Stimulated activated CD8-positive, alpha-beta memory T cell treated with anti-CD3 and anti-CD28 coated beads, Interleukin-2, amount 100 ng/mL, for 48 hours (primary cell): ENCODE measurements around the gene ARHGAP26.

Experiments used
- DNase-seq, 2 donors: peaks; one replicate each; pipeline ENCODE4 v3.0.0-alpha.2; 2020; ENCODE audit warnings: low read depth in 2 of 2

Gene ARHGAP26, protein sequence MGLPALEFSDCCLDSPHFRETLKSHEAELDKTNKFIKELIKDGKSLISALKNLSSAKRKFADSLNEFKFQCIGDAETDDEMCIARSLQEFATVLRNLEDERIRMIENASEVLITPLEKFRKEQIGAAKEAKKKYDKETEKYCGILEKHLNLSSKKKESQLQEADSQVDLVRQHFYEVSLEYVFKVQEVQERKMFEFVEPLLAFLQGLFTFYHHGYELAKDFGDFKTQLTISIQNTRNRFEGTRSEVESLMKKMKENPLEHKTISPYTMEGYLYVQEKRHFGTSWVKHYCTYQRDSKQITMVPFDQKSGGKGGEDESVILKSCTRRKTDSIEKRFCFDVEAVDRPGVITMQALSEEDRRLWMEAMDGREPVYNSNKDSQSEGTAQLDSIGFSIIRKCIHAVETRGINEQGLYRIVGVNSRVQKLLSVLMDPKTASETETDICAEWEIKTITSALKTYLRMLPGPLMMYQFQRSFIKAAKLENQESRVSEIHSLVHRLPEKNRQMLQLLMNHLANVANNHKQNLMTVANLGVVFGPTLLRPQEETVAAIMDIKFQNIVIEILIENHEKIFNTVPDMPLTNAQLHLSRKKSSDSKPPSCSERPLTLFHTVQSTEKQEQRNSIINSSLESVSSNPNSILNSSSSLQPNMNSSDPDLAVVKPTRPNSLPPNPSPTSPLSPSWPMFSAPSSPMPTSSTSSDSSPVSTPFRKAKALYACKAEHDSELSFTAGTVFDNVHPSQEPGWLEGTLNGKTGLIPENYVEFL

DNA sequence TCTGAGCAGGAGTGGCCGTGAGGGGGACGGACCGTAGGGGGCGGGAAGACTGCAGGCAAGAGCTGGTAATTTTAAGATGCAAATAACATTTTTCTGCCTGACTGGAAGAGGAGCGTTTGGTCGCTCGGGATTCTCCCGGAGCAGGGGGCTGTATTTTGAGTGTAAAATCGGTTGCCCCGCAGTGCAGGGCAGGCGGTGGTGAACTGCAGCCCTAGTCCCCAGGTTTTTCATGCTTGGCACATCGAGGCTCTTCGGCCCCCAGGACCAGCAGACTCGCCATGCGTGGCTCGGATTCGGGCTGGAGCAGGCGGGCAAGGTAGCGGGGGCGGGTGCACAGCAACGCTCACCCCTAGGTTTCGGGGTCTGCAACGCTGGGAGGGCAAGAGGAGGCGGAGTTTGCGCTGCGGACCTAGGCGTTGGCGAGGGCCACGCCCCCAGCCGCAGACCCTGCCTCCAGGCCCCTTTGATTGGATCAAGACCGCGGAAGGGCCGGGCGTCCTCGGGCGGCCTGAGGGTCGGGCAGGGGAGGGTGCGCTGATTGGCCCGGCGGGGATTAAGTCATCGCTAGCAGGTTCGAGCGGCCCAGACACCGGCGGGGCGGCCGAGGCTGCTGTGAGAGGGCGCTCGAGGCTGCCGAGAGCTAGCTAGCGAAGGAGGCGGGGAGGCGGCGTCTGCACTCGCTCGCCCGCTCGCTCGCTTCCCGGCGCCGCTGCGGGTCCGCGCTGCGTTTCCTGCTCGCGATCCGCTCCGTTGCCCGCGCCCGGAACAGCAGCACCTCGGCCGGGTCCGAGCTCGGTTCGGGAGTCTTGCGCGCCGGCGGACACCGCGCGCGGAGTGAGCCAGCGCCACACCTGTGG is at the start of gene ARHGAP26:
ARHGAP26 (plus strand) TSS at position 585 of the 857 bp plus-strand sequence. CDS start 385 bp downstream, outside the sequence.
- DNase-seq, result peak; percentile 92 to 95

DNA sequence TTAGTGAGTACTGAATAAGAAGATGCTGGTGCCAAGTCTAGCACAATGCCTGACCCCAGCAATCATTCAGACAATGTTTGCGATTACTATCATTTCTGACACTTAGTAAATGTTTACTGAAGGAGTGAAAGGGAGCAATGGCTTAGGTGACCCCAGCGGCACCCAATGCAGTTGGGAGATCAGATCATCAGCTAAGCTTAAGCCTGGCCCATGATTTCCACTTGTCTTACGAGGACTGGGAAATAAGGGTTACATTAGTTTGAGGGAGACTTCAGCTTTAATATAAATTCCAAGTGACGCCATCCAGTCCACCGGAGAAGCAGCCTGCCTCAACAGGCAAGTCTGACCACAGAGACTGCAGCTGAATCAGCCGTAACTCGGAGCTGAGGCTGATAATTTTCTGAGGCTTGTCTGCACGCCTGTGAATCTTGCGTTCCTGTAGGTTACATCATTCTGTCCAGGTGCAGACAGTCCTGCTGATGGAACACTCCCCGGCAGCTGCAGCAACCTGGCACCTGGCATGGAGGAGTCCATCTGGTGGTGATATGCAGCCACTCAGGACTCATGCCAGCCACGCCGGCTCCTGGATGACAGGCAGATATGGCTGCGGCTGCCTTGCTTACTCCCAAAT is 49.4 kb upstream of the ARHGAP26 start:
- no peak for DNase-seq

- no peak for DNase-seq
Observed at GRCh38 chr5:142722146-142722545, 48.0 kb upstream of the ARHGAP26 start.

DNA sequence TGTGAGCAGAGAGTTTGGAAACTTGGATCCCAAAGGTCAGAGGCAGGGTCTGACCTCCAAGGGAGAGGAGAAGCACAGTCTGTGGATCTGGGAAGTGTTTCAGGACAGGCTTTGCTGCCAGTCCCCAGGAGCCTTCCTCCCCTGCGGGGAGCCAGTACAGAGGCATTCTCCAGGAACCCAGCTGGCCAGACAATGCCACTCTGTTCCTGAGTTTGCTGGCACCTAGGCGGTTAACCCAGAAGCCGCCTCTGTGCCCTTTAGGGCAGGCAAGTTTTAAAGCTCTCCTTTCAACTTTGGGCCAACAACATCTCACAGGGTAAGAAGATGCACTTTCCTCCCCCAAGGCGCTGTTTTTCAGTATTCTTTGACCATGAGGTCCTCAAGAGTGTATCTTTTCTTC is 47.3 kb upstream of the ARHGAP26 start:
- DNase-seq, result no peak

DNA sequence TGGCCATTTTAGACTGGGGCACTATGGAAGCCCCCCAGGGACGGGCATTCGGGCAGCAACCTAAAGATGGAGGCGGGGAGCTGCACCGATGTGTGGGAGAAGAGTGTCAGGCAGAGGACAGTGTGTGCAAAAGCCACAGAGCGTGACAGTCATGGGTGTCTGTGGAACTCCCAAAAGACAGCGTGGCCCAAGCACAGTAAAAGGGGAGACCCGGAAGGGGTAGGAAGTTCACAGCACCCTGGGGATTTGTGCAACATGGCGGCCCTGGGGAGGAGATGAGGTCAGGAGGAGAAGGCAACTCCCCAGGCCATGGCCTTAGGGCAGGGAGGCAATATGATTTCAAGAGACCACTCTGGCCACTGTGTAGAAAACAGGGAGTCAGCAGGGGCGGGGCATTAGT is 45.4 kb upstream of the ARHGAP26 start:
- no peak for DNase-seq

DNA sequence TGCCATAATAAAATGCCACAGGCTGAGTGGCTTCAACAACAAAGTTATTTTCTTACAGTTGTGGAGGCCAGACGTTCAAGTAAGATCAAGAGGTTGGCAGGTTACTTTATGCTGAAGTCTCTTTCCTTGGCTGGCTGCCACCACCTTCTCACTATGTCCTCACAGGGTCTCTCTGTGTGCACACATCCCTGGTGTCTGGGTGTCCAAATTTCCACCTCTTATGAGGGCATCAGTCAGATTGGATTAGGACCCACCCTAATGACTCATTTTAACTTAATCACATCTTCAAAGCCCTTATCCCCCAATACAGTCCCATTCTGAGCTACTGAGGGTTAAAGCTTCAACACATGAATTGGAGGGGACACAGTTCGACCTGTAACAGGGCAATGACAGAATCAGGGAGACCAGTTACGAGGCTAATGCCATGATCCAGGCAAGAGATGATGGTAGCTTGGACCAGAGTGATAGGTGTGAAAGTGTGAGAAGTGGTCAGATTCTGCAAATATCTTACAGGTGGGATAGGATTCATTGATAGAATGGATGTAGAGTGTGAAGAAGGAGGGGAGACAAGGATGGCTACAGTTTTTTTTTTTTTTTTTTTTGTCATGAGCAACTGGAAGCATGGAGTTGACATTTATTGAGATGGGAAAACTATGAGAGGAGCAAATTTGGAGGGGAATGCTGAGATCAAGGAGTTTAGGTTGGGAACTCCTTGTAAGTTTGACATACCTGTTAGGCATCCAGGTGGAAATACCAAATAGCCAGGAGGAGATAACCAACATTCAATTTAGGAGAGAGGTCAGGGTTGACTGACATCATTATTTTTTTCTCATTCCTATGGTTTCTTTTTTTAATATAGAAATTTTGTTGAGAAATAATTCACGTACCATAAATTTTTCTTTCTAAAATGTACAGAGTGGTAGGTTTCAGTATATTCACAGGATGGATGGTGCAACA is 44.7 kb upstream of the ARHGAP26 start:
- no peak for DNase-seq

DNA sequence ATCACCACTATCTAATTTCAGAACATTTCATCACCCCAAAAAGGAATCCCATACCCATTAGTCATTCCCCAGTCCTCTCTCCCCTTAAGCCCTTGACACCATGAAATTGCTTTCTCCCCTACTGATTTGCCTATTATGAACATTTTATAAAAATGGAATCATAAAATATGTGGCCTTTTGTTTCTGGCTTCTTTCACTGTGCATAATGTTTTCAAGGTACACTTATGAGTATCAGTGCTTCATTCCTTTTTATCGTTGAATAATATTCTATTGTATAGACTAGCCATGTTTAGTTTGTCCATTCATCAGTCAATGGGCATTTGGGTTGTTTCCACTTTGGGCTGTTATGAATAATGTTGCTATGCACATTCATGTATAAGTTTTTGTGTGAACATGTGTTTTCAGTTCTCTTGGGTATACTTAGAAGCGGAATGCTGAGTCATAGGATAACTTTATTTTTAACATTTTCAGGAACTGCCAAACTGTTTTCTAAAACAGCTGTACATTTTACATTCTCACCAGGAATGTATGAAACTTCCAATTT is 43.9 kb upstream of the ARHGAP26 start:
- no peak for DNase-seq

DNA sequence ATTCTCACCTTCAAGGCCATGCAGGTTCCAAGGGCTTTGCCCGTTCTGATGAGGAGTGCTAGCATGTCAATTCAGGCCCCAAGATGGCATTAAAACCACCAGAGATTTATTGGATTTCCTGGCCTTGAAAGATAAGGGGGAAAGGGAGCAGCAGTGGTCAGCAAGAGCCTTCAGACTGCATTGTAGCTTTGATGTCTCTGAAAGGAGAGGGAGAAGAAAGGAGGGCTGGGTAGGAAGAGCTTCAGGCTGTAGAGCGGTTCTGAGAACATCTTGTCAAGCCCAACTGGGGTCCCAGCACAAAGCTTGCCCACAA is 42.5 kb upstream of the ARHGAP26 start:
- no peak for DNase-seq

GRCh38 chr5:142735323-142736246 is 34.6 kb upstream of the ARHGAP26 start:
- no peak for DNase-seq

GRCh38 chr5:142736247-142736632 is 33.9 kb upstream of the ARHGAP26 start:
- no peak for DNase-seq

DNA sequence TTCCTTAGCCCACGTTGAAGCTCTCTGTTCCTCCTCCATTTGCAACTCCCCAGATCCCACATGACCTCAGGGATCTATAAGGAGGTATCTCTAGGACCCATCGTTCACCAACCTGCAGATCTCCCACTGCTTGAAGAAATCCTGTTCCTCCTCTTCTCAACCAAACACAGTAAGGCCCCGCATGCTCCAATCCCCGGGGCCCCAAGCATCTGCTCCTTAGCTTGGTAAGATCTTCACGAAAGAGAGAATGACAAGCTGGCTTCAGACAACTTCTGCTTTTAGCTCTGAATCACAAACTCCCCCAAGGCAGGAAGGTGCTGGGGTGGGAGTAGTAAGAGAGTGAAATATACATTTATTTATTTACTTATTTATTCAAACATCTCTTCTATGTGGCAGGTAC is 33.0 kb upstream of the ARHGAP26 start:
- no peak for DNase-seq

DNA sequence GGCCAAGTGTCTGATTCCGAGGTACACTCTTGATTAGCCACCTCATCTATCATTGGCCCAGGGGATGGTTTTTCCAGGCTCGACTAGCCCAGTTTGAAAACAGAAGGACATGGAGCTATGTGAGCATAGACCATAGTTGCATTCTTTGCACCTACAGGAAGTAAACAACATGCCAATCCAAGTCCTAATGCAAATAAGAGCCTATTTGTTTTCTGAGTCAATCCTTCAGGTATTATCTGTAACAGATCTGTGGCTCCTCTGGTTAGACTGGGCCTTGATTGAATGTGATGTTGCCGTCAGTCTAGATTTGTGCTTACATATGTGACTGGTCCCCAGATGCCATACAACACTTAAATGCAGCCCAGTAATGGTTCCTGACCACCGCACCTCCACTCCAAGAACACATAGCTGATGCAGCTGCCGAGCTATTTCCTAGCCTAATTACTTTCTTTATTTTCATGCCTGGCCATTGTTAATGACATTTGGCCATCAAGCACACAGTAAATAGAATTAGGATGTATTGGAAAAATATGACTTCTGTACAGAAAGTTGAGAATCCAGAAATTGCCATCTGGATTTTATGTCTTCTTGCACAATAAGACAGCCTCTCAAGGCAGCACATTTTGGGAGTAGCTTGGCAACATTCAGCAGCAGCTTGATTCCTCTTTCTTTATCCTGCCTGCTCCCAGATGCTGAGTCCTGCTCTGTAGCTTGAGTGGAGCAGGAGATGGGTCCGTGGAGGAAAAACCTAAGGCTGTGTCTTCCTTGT is 29.5 kb upstream of the ARHGAP26 start:
- DNase-seq, result no peak

DNA sequence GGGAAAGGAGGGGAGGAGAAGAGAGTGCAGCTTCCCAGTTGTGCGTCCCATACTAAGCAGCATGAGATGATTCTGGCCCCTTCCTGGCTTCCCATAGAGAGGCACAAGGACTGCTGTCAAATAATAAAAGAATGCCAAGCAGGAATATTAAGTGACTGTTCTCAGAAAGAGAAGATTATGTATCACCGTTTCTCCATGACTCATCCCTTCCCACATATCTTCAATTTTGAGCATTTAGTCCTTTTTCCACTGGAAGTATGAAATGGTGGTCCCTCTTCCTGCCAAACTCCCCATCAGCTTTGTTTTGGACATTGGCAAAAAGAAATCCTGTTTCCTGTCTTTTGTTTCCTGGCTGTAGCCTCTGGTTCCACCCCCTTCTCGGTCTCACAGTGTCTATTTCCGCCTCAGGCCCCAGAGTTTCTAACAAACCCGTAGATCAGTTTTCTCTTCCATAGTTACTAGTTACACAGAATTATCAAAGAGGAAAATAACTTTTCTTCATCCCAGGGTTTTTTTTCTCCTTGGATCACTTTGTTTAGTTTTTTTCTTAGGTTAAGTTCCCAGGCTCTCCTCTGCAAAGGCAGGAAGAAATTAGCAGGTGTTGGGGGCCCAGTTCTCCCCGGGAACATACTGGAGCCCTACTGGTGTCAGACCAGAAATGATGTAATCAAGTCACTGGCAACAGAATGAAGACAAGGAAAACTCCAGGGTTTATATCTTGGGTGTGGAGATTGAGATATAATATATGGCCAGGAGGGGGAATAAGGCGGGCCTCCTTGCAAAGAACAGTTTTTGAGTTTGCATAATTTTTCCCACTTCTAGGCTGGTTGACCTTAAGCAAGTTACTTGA is 26.4 kb upstream of the ARHGAP26 start:
- DNase-seq, result no peak

DNA sequence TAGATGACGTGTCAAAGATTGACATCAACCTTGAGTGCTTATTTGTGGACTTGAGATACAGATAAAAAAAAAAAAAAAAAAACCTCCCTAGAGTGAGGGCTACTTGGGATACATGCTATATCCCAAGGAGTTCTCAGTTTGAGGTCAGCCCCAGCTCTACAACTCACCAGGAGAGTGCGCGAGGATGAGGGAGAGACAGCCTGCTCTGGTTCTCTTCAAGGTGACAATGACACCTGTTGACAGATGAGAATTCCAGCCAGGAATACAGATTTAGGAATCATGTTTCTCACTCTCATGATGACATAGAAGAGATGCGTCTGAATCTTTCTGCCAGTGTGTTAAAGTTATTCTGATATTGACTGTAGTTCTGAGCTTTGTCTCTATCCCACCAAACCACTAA is 24.9 kb upstream of the ARHGAP26 start:
- no peak for DNase-seq

DNA sequence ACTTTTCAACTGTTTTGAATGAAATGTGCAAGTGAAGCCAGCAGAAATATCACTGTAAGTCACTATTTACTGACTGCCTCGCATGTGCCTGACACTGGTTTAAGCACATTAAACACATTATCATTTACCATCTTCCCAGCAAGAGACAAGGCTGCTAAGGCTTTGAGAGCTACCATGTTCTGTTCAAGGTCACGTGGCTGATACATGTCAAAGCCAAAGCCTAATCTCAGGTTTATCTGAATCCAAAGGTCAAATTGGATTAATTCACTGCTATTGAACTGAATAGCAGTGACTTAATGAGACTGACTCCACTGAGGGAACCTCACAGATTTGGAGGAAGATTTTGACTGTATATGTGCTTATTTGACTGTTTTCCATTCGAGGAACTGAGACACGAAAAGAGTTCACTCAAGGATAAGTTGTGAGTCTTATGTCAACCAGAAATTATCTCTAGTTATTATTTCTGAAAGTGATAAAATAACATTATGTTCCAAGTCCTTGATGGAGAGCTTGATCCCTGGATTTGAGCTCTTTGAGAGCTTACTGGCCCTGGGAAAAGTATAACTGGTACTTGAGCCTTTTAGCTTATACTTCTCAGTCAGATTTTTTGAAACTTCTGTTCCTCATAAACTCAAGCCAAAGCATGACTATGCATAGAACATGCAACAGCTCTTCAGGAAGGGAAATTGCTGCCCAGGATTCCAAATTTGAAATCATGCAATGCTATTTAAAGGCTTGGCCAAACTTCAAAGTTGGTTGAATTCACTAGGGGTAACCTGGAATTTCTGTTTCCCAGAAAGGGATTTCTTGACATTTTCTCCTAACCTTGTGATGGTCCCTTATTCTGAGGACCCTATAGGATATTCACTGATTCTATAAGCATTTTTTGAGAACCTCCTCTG is 23.4 kb upstream of the ARHGAP26 start:
- DNase-seq, result no peak

DNA sequence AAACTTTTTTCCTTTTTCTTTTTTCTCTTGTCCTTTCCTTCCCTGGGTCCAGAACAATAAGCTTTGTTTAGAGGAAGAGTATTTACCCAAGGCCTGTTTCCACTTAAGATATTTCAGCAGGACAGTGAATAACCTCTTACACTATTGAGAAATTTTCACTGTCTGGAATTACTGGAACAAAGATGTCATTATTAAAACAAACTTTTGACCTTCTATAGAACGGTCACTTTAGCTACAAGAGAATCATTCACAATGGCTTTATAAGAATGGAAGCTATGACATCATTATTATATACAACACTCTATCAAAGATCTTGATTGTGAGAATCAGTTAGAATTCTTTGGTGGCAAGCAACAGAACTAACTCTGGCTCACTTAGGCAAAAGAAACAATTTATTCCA is 22.0 kb upstream of the ARHGAP26 start:
- no peak for DNase-seq
